GM18498 (cell line): ENCODE data around the gene PTPN1.
"Not testable (repeated sequence)": the region's sequence is repeated elsewhere in the genome, so short reads cannot be mapped to it uniquely, and the experiment has no call there.

ENCODE experiments used
- ATAC-seq: cut with Tn5 transposase; IDR thresholded peaks from one replicate; pipeline ENCODE4 v1.9.1; 2021; ENCODE audit warnings: mild to moderate bottlenecking, moderate library complexity; ENCODE audit not compliant: unreplicated experiment

The PTPN1 gene

DNA sequence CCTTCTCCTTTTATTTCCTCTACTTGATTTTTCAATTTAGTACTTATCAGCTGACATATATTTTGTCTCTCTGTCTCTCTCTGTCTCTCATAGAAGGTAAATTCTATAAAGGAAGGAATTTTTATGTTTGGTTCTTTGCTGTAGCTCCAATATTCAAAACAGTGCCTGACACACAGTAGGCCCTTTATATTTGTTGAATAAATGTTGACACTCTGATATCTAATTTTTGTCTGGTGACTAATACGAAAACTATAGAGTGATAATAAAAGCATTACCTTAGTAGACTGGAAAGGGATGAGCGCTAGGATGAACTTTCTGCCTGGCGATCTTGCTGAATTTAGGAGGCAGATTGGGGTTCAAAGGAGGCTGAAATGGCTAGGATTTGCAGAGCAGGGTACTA, 42.8 kb downstream of the PTPN1 start:
- no peak for ATAC-seq

DNA sequence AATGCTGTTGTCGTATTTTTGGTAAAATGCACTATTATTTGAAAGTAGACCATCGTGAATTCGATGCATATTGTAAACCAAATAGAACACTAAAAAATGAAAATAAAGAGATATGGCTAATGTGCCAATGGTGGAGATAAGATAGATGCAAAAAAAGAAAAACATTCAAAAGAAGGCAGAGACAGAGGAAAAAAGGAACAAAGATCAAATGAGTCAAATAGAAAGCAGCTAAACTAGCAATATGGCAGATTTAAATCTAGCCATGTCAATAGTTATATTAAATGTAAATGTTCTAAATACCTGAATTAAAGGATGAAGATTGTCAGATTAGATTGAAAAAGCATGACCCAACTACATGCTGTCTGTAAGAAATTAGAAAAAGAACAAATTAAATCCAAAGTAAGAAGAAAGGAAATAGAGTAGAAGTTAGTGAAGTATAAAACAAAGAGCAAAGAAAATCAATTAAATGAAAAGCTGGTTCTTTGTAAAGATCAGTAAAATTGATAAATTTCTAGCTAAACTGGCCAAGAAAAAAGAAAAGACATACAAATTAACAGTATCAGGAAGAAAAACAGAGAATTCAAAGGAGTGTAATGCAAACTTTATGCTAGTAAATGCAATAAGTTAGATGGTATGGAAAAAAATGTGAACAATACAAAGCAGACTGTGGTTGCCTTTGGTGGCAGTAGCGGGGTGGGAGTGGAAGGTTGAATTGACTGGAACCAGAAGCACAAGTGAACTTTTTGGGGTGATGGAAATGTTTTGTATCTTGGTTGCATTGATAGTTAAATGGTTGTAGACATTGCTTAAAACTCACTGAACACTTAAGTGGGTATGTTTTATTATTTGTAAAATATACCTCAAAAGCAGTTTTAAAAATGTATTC, 44.8 kb downstream of the PTPN1 start:
- no peak for ATAC-seq

DNA sequence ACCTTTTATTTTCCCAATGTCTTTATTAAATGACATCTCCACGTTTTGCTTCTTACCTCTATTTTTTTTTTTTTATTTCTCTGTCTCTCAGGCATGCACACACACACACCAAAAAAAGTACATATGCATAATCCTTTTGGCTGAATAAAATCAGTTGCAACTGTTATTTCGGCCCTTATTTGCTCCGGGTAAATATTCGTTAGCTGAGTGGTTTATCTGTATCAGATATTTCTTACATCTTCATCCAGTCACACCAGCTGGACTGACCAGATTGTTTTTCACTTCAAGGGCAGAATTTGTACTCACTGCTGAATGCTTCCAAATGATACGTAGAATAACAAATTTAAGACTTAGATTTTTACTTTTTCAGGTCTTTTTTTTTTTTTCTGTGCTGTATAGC, 45.5 kb downstream of the PTPN1 start:
- no peak for ATAC-seq

DNA sequence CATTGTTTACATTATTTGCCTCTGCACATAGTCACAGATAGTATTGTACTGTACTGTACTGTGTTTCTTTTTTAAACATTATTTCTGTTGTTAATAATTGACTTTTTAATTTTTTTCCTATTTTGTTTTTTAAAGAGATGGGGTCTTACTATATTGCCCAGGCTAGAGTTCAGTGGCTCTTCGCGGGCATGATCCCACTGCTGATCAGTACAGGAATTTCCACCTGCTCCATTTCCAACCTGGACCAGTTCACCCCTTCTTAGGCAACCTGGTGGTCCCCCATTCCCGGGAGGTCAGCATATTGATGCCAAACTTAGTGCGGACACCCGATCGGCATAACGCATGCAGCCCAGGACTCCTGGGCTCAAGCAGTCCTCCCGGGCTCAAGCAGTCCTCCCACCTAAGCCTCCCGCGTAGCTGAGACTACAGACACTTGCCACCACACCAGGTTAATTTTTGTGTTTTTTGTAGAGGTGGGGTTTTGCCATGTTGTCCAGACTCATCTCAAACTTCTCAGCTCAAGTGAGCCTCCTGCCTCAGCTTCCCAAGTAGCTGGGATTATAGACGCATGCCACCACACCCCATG, 47.5 kb downstream of the PTPN1 start:
- no peak for ATAC-seq

DNA sequence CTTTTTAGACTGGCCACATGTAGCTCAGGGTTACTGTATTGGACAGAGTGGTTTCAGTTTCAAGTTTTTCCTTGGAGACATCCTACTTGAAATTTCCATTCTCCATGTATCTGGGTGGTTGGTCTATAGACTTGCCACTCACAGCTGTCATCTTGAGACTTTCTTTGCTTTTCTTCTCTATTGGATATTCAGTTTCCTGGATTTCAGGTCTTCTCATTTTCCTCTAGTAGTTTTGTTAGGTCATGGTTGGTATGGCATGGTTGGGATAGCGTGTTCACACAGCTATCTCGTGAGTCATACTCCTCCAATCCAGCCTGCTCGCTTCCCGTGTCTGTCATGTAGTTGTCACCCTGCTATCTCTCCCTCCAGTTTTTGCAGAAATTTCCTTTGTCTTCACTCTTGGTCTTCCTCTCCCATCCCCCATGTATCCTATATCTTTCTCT, 48.3 kb downstream of the PTPN1 start:
- no peak for ATAC-seq

DNA sequence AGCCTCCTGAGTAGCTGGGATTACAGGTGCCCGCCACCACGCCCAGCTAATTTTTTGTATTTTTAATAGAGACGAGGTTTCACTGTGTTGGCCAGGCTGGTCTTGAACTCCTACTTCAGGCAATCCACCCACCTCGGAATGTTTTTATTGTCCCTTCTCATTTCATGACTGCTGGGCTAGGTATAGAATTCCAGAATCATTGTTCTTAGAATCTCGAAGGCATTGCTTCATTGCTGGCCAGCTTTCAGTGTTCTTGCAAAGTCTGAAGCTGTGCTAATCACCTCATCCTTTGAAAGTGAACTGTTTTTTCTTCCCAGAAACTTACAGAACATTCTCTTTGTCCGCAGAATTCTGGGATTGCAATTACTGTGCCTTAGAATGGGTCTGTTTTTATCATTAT, 49.0 kb downstream of the PTPN1 start:
- ATAC-seq: no peak

DNA sequence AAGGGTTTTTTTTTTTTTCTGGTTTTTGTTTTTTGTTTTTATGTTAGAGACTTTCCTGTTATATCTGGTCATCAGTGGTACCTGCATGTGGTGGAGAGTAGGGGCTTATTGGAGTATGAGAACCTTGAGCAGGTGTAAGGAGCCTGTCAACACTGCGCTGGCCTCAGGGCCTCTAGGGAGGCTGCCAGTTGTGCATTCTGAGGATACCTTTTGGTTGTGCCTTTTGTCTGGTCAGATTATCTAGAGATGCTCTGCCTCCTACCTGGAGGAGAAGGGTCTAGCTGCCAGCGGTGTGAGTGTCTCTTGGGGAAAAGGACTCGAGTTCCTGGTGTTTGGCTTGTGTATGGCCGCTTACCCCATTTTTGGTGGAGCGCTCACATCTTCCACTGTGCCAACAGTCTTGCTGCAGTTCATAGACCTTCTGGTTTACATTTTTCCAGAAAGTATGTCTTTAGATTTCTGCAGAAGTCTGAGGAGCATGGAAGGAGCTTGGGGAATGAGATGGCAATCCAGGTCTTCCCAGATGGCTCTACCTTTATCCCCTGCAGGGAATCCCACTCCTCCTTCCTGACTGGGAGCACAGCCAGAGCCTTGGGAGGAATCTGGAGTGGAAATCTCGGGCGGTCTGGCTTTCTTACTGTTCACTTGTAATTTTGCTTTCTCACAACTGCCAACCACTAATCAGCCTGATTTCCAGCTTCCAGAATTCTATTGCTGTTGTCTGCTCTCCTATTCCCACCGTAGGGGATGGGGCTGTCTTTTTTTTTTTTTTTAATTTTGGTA, 49.9 kb downstream of the PTPN1 start:
- no peak for ATAC-seq

DNA sequence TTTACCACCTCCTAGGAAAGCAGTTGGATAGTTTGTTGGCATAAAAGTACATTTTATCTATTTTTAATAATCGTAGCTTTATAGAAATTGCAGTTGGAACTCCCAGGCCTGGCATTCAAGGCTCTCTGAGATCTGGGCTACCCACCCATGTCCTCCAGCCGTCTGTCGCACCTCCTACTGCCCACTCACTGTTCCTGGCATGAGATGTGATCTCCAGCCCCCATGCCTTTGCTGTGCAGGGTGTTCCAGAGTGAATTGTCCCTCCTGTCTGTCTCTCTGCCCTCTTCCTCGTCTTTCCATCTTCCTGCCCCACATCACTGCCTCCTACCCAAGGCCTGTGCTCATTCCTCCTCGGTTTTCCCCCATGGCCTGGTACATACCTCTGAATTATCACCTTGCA, 50.7 kb downstream of the PTPN1 start:
- no peak for ATAC-seq

DNA sequence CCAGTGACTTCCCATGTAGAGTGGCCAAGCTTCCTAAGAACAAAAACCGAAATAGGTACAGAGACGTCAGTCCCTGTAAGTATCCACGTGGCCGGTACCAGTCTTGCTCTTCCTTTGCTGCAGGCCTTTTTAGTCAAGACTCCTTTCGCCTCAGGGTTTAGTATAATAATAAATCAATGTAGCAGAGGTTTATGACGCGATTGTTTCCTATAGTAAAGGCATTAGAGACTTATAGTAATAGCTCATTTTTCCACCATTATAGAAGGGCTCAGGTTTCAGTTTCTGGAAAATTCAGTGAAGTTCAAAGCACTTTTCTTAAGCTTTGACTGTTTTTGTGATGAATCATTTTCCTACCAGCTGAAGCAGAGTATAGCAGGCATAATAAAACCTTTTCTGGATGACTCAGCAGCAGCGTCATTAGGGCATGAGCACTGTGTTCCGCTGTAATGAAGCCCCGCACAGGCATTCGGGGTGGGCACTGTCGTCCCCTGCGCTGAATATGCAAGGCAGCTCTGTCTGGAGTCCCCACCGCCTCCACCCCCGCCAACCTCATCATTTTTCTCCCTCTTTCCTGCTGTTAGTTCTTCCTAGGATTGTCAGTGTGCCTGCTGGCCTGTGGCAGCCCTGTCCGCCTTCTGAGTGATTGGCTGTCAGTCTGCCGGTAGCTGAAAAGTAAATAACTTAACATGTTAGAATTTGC, 51.3 kb downstream of the PTPN1 start:
- no peak for ATAC-seq

DNA sequence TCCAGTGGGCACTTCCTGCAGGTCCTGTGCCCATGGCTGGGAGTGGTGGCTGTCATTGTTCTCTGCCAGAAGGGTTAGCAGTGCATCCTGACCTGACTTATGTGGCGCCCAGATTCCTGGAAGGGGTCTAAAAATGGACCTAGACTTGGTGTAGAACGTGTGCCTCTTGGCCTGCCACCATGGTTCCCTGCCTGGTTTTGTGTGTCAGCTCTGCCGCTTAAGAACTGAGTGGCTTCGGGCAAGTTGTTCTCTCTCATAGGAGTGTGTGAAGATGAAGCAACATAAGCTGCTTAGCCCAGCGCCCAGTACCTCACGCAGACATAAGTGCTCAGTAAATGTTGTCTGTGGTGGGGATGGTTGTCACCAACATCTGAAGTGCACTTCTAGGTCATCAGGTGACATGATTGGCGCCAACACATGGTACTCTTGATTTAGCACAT, 52.1 kb downstream of the PTPN1 start:
- no peak for ATAC-seq

DNA sequence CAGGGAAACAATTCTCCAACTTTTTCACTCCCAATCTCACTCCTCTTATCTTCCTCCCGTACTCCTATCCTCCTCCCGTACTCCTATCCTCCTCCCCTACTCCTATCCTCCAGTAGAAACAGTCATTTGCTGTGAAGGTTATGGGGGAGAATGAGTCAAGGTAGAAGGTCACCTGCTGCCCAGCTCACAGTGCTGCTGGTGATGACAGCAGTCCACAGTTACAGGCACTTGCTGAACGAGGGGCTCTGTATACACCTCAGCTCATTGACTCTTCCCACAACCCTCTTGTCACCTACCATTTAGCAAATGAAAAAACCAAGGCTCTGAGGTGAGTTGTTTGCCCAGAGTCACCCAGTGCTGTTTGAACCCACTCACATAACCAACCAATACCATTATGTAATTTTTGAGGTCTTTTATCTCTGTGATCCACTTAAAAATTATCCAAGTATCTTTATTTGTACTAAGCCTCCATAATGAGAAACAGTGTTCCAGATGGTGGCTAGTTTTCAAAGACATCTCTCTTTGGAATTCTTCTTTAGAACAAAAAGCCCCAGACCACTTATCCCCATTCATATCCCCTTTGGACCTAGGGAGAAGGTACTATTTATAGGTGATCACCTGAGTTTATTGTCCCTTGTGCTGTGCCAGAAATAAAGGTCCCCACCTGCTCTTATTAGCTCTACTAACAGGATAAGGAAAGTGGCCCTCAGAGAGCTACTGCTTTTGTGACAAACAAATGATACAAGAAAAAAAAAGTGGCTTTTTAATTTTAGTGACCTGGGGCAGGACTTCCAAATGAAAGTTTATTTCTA, 53.2 kb downstream of the PTPN1 start:
- no peak for ATAC-seq

DNA sequence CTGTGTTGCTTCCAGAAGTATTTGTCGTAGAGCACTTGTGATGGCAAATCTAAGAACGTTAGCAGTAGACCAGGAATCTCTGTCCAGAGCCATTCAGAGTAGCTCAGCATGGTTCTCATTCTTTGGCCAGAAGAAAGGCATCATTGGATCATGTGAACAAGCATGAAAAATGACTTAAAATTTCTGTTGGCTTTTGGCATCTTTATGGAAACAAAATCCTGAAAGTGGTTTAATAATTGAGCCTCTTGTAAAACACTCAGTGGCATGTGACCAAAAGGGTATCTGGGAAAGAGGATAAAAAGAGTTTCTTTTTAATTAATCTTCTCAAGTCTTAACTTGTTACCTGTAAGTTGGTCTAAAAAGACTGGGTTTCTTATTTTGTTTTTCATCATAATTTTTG, 55.2 kb downstream of the PTPN1 start:
- ATAC-seq: no peak

DNA sequence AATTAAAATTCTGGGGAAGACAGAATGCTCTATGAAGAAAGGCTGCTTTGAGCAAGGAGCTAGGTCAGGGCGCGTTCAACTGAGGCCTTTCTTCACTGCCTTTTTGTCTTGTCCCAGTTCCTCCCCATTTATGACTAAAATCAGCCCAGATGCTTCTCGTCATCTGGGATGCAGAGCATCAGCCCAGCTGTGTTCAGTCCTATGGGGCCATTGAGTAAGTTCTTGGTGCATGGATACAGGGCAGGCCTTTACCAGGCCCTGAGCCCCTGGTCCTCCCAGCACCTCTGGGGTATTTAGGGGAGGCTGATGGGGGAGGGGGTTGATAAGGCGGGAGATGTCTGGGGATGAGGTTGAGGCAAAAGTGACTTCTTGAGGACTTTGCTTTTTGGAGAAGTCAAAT, 55.7 kb downstream of the PTPN1 start:
- no peak for ATAC-seq

DNA sequence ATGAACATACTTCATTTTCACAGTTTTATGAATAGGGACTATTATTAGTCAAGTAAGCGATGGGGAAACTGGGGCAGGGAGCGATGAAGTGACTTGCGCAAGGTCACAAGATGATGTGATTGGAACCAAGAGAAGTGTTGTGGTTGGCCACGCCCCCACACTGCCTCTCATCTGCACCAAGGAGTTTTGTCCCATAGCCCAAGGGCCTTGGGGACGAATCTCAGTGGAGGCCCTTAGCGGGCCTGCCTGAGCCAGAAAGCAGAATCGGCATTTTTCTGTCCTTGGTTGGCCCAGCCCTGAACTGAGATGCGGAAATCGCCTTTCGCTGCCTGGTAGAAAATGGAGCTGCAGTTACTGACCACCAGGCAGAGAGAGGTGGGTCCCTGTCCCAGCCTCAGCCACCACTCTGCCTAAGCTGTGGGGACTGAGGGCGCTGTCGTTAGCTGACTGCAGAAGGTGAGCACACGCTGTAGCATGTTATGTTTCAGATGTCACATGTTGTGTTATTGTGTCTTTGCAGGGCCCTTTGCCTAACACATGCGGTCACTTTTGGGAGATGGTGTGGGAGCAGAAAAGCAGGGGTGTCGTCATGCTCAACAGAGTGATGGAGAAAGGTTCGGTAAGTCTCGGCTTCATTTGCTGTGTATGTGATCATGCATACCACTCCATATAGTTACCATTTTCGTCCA, 57.8 kb downstream of the PTPN1 start:
- ATAC-seq: no peak

DNA sequence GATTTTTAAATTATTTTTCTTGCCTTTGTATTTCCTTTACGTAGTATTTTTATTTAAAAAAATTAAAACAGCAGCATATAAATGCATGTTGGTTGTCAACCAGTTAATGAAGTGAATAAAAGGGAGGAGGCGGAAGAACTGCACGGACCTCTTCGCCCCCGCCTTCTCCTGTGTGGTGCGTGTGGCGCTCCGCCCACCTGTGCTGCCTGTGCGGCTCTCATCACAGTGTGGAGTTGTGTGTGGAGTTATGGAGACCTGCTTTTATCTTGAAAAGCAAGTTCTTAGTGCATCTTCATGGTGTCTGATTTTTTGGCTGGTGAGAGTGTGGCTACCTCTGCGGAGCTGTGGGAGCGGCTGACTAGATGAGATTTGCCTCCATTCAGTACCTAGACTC, 58.4 kb downstream of the PTPN1 start:
- ATAC-seq: no peak

DNA sequence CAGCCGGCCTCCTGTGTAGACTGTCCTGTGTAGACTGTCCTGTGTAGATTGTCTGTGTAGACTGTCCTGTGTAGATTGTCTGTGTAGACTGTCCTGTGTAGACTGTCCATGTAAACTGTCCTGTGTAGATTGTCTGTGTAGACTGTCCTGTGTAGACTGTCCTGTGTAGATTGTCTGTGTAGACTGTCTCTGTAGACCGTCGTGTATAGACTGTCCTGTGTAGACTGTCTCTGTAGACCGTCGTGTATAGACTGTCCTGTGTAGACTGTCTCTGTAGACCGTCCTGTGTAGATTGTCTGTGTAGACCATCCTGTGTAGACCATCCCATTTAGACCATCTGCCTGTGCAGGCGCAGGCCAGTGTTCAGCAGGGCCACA, 59.3 kb downstream of the PTPN1 start:
- not testable (repeated sequence) for ATAC-seq

DNA sequence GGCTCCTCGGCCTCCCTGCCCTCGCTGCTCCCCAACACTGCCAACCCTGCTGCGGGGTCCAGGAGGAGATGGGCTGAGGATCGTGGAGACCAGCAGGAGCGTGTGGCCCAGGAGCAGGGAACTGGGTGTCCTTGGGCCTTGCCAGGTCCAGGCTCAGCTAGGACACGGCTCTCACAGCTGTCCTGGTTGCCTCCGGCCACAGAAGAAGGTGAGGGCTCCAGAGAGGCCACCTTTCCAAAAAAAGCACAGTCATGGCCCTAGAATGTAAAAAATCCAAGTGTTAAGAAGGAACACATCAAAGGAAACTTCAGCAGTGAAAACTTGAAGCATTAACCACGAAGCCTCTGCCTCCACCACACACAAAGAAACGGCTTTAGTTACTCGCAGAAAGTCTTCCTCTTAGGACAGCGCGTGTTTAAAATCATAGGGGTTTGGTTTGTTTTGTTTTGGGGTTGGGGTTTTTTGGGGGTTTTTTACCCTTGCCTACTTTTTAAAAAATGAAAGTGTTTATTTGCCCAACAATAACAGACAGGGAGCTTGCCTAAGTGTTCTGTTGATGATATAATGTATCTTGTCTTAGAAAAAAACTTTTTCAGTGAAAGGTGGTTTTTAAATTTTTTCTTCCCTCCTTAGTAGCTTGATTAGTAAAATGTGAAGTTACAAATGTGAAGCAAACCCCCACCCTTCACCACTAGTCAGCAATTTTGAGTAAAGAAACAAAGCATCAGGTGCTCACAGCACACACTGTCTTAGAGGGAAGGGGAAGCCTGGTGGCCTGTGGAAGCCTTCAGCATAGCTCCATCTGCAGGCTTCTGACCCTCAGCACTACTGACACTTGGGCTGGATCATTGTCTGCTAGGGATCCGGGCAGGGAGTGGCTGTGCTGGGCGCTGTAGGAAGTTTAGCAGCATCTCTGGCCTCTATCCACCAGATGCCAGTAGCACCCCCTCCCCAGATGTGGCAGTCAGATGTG, 60.0 kb downstream of the PTPN1 start:
- ATAC-seq: no peak

DNA sequence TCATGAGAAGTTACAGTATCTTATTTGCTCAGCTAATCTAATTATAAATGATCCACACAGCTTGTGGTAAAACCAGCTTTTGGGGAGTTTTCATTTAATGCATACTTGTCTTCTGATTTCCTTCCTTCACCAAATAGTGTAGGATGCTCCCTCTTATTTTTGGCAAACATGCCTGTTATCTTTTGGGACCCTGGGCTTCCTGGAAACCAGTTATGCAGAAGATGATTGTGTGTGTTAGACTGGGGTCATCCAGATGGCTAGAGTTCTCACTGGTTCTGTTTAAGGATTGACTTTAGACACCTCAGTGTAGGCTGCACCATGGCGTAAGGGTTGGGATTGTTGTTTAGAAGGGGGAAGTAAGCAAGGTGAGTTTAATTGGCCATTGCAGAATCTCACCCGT, 61.3 kb downstream of the PTPN1 start:
- ATAC-seq: no peak
